DOHH2 (cell line): ENCODE measurements around the gene PRMT6.

Experiments
- EZH2phosphoT487 ChIP-seq: fragments of 200-600 bp; sonication (generic); IDR thresholded peaks from 2 replicates; pipeline ENCODE4 v1.6.1; 2017; ENCODE audit warnings: borderline replicate concordance, mild to moderate bottlenecking, antibody characterized with exemption, low read length, moderate library complexity, mixed read lengths
- TF ChIP-seq, protein P1 (sequence below): fragments of 200-600 bp; sonication (generic); IDR thresholded peaks from one replicate; pipeline ENCODE4 v1.5.1; 2014; ENCODE audit warnings: antibody characterized with exemption, mild to moderate bottlenecking, low read depth, low read length; ENCODE audit not compliant: poor library complexity, severe bottlenecking

DNA sequence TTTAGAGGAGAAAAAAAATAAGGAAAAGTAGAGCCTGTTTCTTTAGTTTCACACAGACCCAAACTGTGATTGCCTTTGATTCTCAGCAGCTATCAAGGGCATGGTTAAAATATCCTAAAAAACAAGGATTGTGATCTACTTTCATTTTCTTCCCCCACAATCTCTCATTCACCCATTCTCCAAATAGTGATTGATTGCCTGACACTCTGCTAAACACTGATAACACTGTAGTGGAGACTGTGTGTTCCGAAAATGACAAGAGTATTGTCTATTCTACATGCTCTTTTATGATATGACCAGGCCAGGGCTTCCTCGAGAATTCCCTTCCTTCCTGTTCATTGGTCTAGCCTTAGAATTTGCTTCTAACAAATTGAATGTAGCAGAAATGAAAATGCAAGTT is 40.2 kb downstream of the PRMT6 start:
- TF ChIP-seq, protein P1, sequence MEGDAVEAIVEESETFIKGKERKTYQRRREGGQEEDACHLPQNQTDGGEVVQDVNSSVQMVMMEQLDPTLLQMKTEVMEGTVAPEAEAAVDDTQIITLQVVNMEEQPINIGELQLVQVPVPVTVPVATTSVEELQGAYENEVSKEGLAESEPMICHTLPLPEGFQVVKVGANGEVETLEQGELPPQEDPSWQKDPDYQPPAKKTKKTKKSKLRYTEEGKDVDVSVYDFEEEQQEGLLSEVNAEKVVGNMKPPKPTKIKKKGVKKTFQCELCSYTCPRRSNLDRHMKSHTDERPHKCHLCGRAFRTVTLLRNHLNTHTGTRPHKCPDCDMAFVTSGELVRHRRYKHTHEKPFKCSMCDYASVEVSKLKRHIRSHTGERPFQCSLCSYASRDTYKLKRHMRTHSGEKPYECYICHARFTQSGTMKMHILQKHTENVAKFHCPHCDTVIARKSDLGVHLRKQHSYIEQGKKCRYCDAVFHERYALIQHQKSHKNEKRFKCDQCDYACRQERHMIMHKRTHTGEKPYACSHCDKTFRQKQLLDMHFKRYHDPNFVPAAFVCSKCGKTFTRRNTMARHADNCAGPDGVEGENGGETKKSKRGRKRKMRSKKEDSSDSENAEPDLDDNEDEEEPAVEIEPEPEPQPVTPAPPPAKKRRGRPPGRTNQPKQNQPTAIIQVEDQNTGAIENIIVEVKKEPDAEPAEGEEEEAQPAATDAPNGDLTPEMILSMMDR: no peak
- no peak for TF ChIP-seq EZH2phosphoT487
